Hepatocyte (in vitro differentiated cells): ENCODE measurements around the gene PPP2R5C.

Experiments used
- CTCF ChIP-seq: fragments of 200-600 bp; sonication (generic); IDR thresholded peaks from 2 replicates; pipeline ENCODE4 v1.5.1; 2016; ENCODE audit warnings: antibody characterized with exemption, mild to moderate bottlenecking; ENCODE audit not compliant: poor library complexity
- EZH2 ChIP-seq: fragments of 200-600 bp; sonication (generic); IDR thresholded peaks from 2 replicates; pipeline ENCODE4 v1.6.1; 2016; ENCODE audit warnings: antibody characterized with exemption, mild to moderate bottlenecking, borderline replicate concordance
- EZH2phosphoT487 ChIP-seq: fragments of 200-600 bp; sonication (generic); IDR thresholded peaks from one replicate; pipeline ENCODE4 v1.6.1; 2018; ENCODE audit warnings: antibody characterized with exemption, mild to moderate bottlenecking, low read depth, moderate library complexity; ENCODE audit not compliant: unreplicated experiment, severe bottlenecking

GRCh38 chr14:101775826-101776225 is 14.3 kb downstream of the PPP2R5C start:
- TF ChIP-seq CTCF: no peak
- TF ChIP-seq EZH2phosphoT487: no peak
- TF ChIP-seq EZH2: no peak
